K562 (cell line): ENCODE data around the gene DOP1B. TPM values are rescaled to one million over a fixed set of nuclear protein-coding genes. Genes with fewer than 3 reads are reported as not detected.

Experiments used
- ARHGAP35 ChIP-seq: fragments of 450-650 bp; IDR thresholded peaks from 2 replicates; pipeline ENCODE4 v1.6.1; 2018; ENCODE audit not compliant: partially characterized antibody
- CBX1 ChIP-seq: sonication (generic); IDR thresholded peaks from 2 replicates; pipeline ENCODE4 v1.6.1; 2016; ENCODE audit warnings: antibody characterized with exemption, low read depth, mild to moderate bottlenecking
- CXXC5 ChIP-seq: fragments of 250-450 bp; sonication (Bioruptor Pico); IDR thresholded peaks from 2 replicates; pipeline ENCODE4 v1.8.0; 2022; ENCODE audit warnings: inconsistent platforms, mild to moderate bottlenecking, moderate library complexity
- FOXO4 ChIP-seq: fragments of 450-650 bp; formaldehyde crosslinking; IDR thresholded peaks from 2 replicates; pipeline ENCODE4 v1.4.0; 2020; ENCODE audit warnings: mild to moderate bottlenecking, moderate library complexity
- GTF2B ChIP-seq: IDR thresholded peaks from 2 replicates; pipeline ENCODE4 v1.6.1; 2011; ENCODE audit not compliant: insufficient read length; ENCODE audit errors: extremely low read depth
- HBP1 ChIP-seq: fragments of 450-650 bp; formaldehyde crosslinking; IDR thresholded peaks from 2 replicates; pipeline ENCODE4 v1.4.0; 2022; ENCODE audit warnings: missing genetic modification characterization
- IFI16 ChIP-seq: fragments of 250-450 bp; sonication (Bioruptor Pico); IDR thresholded peaks from 2 replicates; pipeline ENCODE4 v2.1.2; 2022; ENCODE audit warnings: mild to moderate bottlenecking, inconsistent platforms
- JUNB ChIP-seq: fragments of 450-650 bp; formaldehyde crosslinking; conservative IDR thresholded peaks from 2 replicates; pipeline ENCODE4 v1.4.0; 2020; ENCODE audit warnings: mild to moderate bottlenecking
- MAZ ChIP-seq, 2 experiments: fragments of 450-650 bp in 1 of 2; sonication (generic) in 1 of 2; formaldehyde crosslinking; IDR thresholded peaks in 1 of 2; conservative IDR thresholded peaks in 1 of 2; 2 replicates each; pipeline versions ENCODE4 v1.4.0 to v1.5.0; 2020; ENCODE audit warnings: mild to moderate bottlenecking in 1 of 2, missing genetic modification reagents in 1 of 2
- PTTG1 ChIP-seq: fragments of 450-650 bp; IDR thresholded peaks from 2 replicates; pipeline ENCODE4 v1.6.1; 2016; ENCODE audit warnings: low read depth, mild to moderate bottlenecking, missing genetic modification characterization, missing compliant biosample characterization
- REST ChIP-seq, 2 experiments: fragments of 450-650 bp; formaldehyde crosslinking in 1 of 2; IDR thresholded peaks; 2 replicates each; pipeline versions ENCODE4 v1.4.0 to v1.6.1; 2014 to 2020; ENCODE audit warnings: mild to moderate bottlenecking in 2 of 2, borderline replicate concordance in 1 of 2, low read depth in 1 of 2
- SMAD1 ChIP-seq: fragments of 150-350 bp; IDR thresholded peaks from 2 replicates; pipeline ENCODE4 v1.6.1; 2014; ENCODE audit warnings: low read length, low read depth; ENCODE audit not compliant: partially characterized antibody
- ZFX ChIP-seq: sonication (generic); formaldehyde crosslinking; IDR thresholded peaks from 2 replicates; pipeline ENCODE4 v1.8.0; 2022; ENCODE audit warnings: mild to moderate bottlenecking, missing genetic modification reagents, moderate library complexity
- ZNF232 ChIP-seq: sonication (generic); formaldehyde crosslinking; IDR thresholded peaks from 2 replicates; pipeline ENCODE4 v1.8.0; 2022; ENCODE audit warnings: mild to moderate bottlenecking, missing genetic modification reagents
- ZNF3 ChIP-seq: fragments of 250-450 bp; sonication (Bioruptor Pico); IDR thresholded peaks from 2 replicates; pipeline ENCODE4 v1.5.0; 2021; ENCODE audit warnings: mild to moderate bottlenecking, moderate library complexity
- polyA plus RNA-seq, 8 experiments: library from polyadenylated mRNA; depleted of rRNA in 4 of 8; stranded (reverse) in 5 of 8; unstranded in 3 of 8; fragments of >200 nt; fragmentation: Nextera tagmentation in 2 of 8; fragmentation: Illumina TruSeq in 1 of 8; extraction: Ambion mirVana in 2 of 8; extraction: Trizol in 1 of 8; gene quantifications; 2 replicates each; pipeline versions ENCODE4 v1.2.1 to v1.2.3, GENCODE V29; 2011 to 2014; ENCODE audit warnings: inconsistent platforms in 1 of 8, missing spikeins in 1 of 8
- total RNA-seq, 7 experiments: library from RNA; depleted of rRNA in 6 of 7; stranded (reverse); fragments of >200 nt in 6 of 7; fragmentation: Illumina TruSeq in 2 of 7; extraction: Trizol in 2 of 7; gene quantifications; 2 replicates each; pipeline versions ENCODE4 v1.2.1 to v1.2.3, GENCODE V29; 2011 to 2021; ENCODE audit warnings: low replicate concordance in 1 of 7

DOP1B gene
- total and polyA plus RNA-seq, 9 of the 15 experiments (the other 6 are each of a cell fraction or from before 2014, with no cell fraction given): 0.04 to 2.2 (median 0.68) TPM

GRCh38 chr21:36156815-36157670, at the start of gene DOP1B (continued):
- TF ChIP-seq MAZ (CRISPR knock-in tag; conservative IDR thresholded peaks at IDR 0.05 in 1 of 2, IDR thresholded peaks at IDR 0.05 in 1 of 2) (peak in 1 of 2 experiments; percentile 74; a peak in 2 of 4 replicates), ZNF3 (CRISPR knock-in tag) (no peak), ZFX (CRISPR knock-in tag) (peak; percentile 56), GTF2B (no peak), CXXC5 (CRISPR knock-in tag) (peak; percentile 73), REST (IDR thresholded peaks at IDR 0.05; ENCODE audit: borderline replicate concordance) (no peak), REST (CRISPR knock-in tag; IDR thresholded peaks at IDR 0.05; ENCODE audit: low read depth) (peak; percentile 74), CBX1 (peak; percentile 84; the same call in 1 of the 2 replicates), JUNB (CRISPR knock-in tag) (no peak), ARHGAP35 (no peak), IFI16 (CRISPR knock-in tag) (no peak), ZNF232 (CRISPR knock-in tag) (no peak), HBP1 (CRISPR knock-in tag) (no peak), PTTG1 (tag) (no peak), FOXO4 (CRISPR knock-in tag) (no peak), SMAD1 (no peak)
